ENCODE measurements around the gene RBM39. TPM values are rescaled to one million over a fixed set of nuclear protein-coding genes. Genes with fewer than 3 reads are reported as not detected.
A peak's percentile ranks its signal among the peaks of the same experiment; 100 is the strongest.

Gene RBM39
- total and polyA plus RNA-seq, 2 of the 13 experiments (the other 11 are each of a cell fraction or from before 2014, with no cell fraction given): 788 to 920 TPM

DNA sequence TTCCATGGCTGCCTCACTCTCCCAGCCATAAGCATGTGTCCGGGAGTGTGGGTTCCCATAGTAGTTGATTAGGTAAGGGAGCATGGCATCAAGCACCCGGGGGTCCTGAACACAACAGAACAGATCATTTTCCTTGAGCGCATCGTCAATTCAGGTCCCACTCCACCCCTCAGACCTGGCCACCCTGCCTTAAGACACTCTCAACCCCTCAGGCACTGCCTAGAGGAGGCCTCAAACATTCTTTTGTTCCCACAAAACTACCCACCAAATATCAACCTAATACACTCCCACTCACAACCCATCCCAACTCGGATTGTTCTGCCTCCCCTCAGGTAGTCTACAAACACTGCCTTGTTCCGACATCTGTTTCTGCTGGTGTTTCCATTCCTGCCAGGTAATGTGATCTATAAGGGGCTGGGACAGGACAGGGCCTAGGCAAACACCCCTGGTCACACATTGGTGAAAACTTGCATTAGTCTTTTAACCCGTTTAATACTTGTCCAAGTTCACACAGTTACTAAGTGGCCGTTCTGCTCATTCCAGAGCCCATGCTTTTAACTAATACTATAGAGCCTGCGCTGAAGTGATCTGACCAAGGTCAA is 44.3 kb downstream of the RBM39 start (continued):
- TF ChIP-seq, protein P1, sequence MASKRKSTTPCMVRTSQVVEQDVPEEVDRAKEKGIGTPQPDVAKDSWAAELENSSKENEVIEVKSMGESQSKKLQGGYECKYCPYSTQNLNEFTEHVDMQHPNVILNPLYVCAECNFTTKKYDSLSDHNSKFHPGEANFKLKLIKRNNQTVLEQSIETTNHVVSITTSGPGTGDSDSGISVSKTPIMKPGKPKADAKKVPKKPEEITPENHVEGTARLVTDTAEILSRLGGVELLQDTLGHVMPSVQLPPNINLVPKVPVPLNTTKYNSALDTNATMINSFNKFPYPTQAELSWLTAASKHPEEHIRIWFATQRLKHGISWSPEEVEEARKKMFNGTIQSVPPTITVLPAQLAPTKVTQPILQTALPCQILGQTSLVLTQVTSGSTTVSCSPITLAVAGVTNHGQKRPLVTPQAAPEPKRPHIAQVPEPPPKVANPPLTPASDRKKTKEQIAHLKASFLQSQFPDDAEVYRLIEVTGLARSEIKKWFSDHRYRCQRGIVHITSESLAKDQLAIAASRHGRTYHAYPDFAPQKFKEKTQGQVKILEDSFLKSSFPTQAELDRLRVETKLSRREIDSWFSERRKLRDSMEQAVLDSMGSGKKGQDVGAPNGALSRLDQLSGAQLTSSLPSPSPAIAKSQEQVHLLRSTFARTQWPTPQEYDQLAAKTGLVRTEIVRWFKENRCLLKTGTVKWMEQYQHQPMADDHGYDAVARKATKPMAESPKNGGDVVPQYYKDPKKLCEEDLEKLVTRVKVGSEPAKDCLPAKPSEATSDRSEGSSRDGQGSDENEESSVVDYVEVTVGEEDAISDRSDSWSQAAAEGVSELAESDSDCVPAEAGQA (IDR thresholded peaks at IDR 0.05; ENCODE audit: low read depth): no peak
- TF ChIP-seq, protein P1 (CRISPR knock-in tag; IDR thresholded peaks at IDR 0.05; ENCODE audit: borderline replicate concordance): no peak
- TF ChIP-seq HOMEZ (CRISPR knock-in tag; IDR thresholded peaks at IDR 0.05; ENCODE audit: low read depth) (no peak; the same call in 1 of the 2 replicates), ZNF615 (CRISPR knock-in tag; IDR thresholded peaks at IDR 0.05; ENCODE audit: borderline replicate concordance) (no peak), ZNF367 (CRISPR knock-in tag; IDR thresholded peaks at IDR 0.05; ENCODE audit: borderline replicate concordance) (no peak), POGZ (CRISPR knock-in tag; IDR thresholded peaks at IDR 0.05) (peak; percentile 52), SMAD3 (CRISPR knock-in tag; IDR thresholded peaks at IDR 0.05) (no peak), ZFP36 (IDR thresholded peaks at IDR 0.05; ENCODE audit: borderline replicate concordance, low read depth, low read length, partially characterized antibody) (no peak), KLF13 (CRISPR knock-in tag; IDR thresholded peaks at IDR 0.05) (no peak), CEBPG (CRISPR knock-in tag; IDR thresholded peaks at IDR 0.05) (no peak; the same call in 1 of the 2 replicates), AKNA (CRISPR knock-in tag; IDR thresholded peaks at IDR 0.05; ENCODE audit: borderline replicate concordance) (no peak)
- TF ChIP-seq, protein P2, sequence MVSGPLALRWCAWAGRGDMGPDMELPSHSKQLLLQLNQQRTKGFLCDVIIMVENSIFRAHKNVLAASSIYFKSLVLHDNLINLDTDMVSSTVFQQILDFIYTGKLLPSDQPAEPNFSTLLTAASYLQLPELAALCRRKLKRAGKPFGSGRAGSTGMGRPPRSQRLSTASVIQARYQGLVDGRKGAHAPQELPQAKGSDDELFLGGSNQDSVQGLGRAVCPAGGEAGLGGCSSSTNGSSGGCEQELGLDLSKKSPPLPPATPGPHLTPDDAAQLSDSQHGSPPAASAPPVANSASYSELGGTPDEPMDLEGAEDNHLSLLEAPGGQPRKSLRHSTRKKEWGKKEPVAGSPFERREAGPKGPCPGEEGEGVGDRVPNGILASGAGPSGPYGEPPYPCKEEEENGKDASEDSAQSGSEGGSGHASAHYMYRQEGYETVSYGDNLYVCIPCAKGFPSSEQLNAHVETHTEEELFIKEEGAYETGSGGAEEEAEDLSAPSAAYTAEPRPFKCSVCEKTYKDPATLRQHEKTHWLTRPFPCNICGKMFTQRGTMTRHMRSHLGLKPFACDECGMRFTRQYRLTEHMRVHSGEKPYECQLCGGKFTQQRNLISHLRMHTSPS (CRISPR knock-in tag; IDR thresholded peaks at IDR 0.05; ENCODE audit: low read depth): peak; percentile 47; the same call in 1 of the 2 replicates
- TF ChIP-seq, protein P3, sequence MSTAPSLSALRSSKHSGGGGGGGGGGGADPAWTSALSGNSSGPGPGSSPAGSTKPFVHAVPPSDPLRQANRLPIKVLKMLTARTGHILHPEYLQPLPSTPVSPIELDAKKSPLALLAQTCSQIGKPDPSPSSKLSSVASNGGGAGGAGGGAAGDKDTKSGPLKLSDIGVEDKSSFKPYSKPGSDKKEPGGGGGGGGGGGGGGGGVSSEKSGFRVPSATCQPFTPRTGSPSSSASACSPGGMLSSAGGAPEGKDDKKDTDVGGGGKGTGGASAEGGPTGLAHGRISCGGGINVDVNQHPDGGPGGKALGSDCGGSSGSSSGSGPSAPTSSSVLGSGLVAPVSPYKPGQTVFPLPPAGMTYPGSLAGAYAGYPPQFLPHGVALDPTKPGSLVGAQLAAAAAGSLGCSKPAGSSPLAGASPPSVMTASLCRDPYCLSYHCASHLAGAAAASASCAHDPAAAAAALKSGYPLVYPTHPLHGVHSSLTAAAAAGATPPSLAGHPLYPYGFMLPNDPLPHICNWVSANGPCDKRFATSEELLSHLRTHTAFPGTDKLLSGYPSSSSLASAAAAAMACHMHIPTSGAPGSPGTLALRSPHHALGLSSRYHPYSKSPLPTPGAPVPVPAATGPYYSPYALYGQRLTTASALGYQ (CRISPR knock-in tag; IDR thresholded peaks at IDR 0.05): no peak
